Parathyroid adenoma (tissue), 2 donors: ENCODE measurements around the gene SMPD1.
A peak's percentile ranks its signal among the peaks of the same experiment; 100 is the strongest.

Experiments used
- H2AFZ ChIP-seq: fragments of 300-600 bp; sonication (generic); one replicate; pipeline ENCODE4 v1.7.0; 2017; ENCODE audit warnings: antibody characterized with exemption, mild to moderate bottlenecking
- H3K27ac ChIP-seq: fragments of 300-600 bp; sonication (generic); one replicate; pipeline ENCODE4 v1.7.0; 2017
- H3K27me3 ChIP-seq: fragments of 300-600 bp; sonication (generic); one replicate; pipeline ENCODE4 v1.7.0; 2017; ENCODE audit warnings: low read length; ENCODE audit not compliant: control insufficient read depth, insufficient read depth
- H3K36me3 ChIP-seq: fragments of 300-600 bp; sonication (generic); one replicate; pipeline ENCODE4 v1.7.0; 2017; ENCODE audit warnings: low read length; ENCODE audit not compliant: control insufficient read depth, insufficient read depth
- H3K4me1 ChIP-seq: fragments of 300-600 bp; sonication (generic); one replicate; pipeline ENCODE4 v1.7.0; 2017; ENCODE audit warnings: control low read depth
- H3K4me2 ChIP-seq: fragments of 300-600 bp; sonication (generic); one replicate; pipeline ENCODE4 v1.7.0; 2017; ENCODE audit warnings: low read length
- H3K4me3 ChIP-seq: fragments of 300-600 bp; sonication (generic); one replicate; pipeline ENCODE4 v1.7.0; 2017; ENCODE audit warnings: low read depth, low read length
- H3K79me2 ChIP-seq: fragments of 300-600 bp; sonication (generic); one replicate; pipeline ENCODE4 v1.7.0; 2017; ENCODE audit warnings: control low read depth
- H3K9ac ChIP-seq: fragments of 300-600 bp; sonication (generic); one replicate; pipeline ENCODE4 v1.7.0; 2017; ENCODE audit warnings: mild to moderate bottlenecking
- H3K9me3 ChIP-seq: fragments of 300-600 bp; sonication (generic); one replicate; pipeline ENCODE4 v1.7.0; 2017; ENCODE audit warnings: low read length; ENCODE audit not compliant: control insufficient read depth
- TF ChIP-seq, protein P1 (sequence below): fragments of 300-600 bp; sonication (generic); IDR thresholded peaks from one replicate; pipeline ENCODE4 v1.7.0; 2017; ENCODE audit warnings: antibody characterized with exemption, mild to moderate bottlenecking
- donor health status: primary hyperparathyroidism.

The SMPD1 gene

DNA sequence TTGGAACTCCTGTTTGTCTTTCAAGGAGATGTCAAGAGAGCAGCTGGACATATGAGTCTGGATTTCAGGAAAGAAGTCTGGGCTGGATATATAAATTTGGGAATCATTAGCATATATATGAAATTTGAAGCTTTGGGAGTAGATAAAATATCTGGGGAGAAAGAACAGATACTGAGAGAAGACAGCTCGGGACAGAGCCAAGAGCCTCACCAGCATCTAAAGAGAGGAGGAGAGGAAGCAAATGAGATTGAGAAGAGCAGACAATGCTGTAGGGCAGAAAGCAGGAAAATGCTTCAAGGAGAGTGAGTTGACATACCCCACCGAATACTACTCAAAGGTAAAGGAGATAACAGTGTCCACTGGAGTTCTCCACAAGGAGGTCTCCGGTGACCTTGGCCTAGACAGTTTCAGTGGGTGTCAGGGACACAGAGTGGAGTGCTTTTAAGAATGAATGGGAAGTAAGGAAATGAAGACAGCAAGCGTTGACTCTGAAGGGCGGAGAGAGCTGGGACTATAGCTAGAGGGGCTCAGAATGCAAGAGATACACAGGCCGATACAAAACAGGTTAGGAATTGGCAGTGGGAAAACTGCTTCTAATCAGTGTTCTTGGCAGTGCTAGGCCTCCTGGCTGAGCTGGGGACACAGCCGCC is 27.8 kb downstream of the SMPD1 start:
- Histone ChIP-seq H3K27me3 (no peaks in the 10 kb centered on the region), H3K27ac (peak overlapping the region; percentile 75), H3K4me1 (no peaks in the 10 kb centered on the region)

GRCh38 chr11:6418557-6419008 is 28.3 kb downstream of the SMPD1 start:
- no peaks in the 10 kb centered on the region for H3K9me3 ChIP-seq
- H3K9ac ChIP-seq: peak overlapping the region; percentile 21

More for the DNA sequence above, 27.8 kb downstream of the SMPD1 start:
- Histone ChIP-seq H3K4me3 (peak overlapping the region; percentile 69), H3K79me2 (peaks cover 6% of the 10 kb centered on the region), H3K36me3 (no peaks in the 10 kb centered on the region), H3K4me2 (peak overlapping the region; percentile 34), H3K9me3 (no peaks in the 10 kb centered on the region), H2AFZ (peak overlapping the region; percentile 95), H3K9ac (no peak overlapping the region)
- TF ChIP-seq, protein P1, sequence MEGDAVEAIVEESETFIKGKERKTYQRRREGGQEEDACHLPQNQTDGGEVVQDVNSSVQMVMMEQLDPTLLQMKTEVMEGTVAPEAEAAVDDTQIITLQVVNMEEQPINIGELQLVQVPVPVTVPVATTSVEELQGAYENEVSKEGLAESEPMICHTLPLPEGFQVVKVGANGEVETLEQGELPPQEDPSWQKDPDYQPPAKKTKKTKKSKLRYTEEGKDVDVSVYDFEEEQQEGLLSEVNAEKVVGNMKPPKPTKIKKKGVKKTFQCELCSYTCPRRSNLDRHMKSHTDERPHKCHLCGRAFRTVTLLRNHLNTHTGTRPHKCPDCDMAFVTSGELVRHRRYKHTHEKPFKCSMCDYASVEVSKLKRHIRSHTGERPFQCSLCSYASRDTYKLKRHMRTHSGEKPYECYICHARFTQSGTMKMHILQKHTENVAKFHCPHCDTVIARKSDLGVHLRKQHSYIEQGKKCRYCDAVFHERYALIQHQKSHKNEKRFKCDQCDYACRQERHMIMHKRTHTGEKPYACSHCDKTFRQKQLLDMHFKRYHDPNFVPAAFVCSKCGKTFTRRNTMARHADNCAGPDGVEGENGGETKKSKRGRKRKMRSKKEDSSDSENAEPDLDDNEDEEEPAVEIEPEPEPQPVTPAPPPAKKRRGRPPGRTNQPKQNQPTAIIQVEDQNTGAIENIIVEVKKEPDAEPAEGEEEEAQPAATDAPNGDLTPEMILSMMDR: no peak

DNA sequence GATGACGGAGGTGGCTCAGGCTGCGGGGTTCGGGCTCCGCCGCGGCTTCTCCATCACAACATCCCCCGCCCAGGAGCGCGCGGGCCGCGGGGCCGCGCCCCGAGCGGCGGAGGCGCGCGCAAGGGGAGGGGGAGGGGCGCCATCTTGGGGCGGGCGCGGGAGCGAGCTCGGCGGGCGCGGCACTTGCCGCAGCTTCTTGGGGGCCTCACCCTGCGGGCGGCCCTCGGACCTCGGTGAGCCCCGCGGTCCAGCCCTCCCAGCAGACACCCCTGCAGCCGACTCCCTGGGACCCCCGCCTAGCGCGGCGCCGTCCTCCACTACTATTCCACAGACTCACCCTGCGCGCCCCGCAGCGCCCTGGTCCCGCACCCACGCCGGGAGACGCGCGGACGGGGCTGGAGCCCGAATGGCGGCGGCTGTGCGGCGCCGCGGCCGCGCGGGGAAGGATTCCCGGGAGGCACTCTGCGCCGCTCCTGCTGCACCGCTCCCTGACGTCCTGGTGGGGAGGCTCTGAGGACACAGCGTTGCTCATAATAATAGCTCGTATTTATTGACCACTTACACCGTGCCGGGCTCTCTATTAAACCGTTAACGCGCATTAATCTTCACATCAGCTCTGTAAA is 28.8 kb downstream of the SMPD1 start, which contains the start of gene APBB1:
APBB1 (minus strand) TSS at position 86 of the 623 bp plus-strand sequence. CDS start 7,747 bp downstream, outside the sequence.
- peak within 1 kb of the TSS; percentile 89 for H3K9ac ChIP-seq

More at GRCh38 chr11:6418557-6419008, 28.3 kb downstream of the SMPD1 start:
- Histone ChIP-seq H3K27me3 (no peaks in the 10 kb centered on the region), H3K79me2 (peaks cover 6% of the 10 kb centered on the region), H3K4me3 (peak overlapping the region; percentile 69), H3K4me2 (peak overlapping the region; percentile 34), H3K36me3 (no peaks in the 10 kb centered on the region), H3K4me1 (no peaks in the 10 kb centered on the region), H2AFZ (peak overlapping the region; percentile 95), H3K27ac (peak overlapping the region; percentile 75)
- TF ChIP-seq, protein P1: no peak

GRCh38 chr11:6420677-6421076 is 30.4 kb downstream of the SMPD1 start:
- Histone ChIP-seq H3K9me3 (no peaks in the 10 kb centered on the region), H3K27me3 (no peaks in the 10 kb centered on the region), H3K36me3 (no peaks in the 10 kb centered on the region), H3K4me3 (no peak overlapping the region), H3K9ac (no peak overlapping the region), H2AFZ (no peak overlapping the region), H3K4me1 (no peaks in the 10 kb centered on the region), H3K79me2 (peaks cover 6% of the 10 kb centered on the region), H3K4me2 (no peak overlapping the region), H3K27ac (no peak overlapping the region)
- TF ChIP-seq, protein P1: no peak

More for the DNA sequence above, 28.8 kb downstream of the SMPD1 start, which contains the start of gene APBB1:
- TF ChIP-seq, protein P1: no peak
- H3K9me3 ChIP-seq: no peaks in the 10 kb centered on the region
- H3K79me2 ChIP-seq: peaks cover 6% of the 10 kb centered on the region
- H2AFZ ChIP-seq: peak within 1 kb of the TSS; percentile 95
- H3K36me3 ChIP-seq: no peaks in the 10 kb centered on the region
- no peaks in the 10 kb centered on the region for H3K4me1 ChIP-seq
- H3K4me3 ChIP-seq: peak within 1 kb of the TSS; percentile 69
- H3K27ac ChIP-seq: peak within 1 kb of the TSS; percentile 75
- H3K27me3 ChIP-seq: no peaks in the 10 kb centered on the region
- peak within 1 kb of the TSS; percentile 62 for H3K4me2 ChIP-seq
